ENCODE results near the gene CSRP1. TPM values are rescaled to one million over a fixed set of nuclear protein-coding genes. Genes with fewer than 3 reads are reported as not detected.
"Not testable (repeated sequence)": the region's sequence is repeated elsewhere in the genome, so short reads cannot be mapped to it uniquely, and the experiment has no call there.

The CSRP1 gene
- 71.6 and 114 TPM in 2 replicates for total RNA-seq

DNA sequence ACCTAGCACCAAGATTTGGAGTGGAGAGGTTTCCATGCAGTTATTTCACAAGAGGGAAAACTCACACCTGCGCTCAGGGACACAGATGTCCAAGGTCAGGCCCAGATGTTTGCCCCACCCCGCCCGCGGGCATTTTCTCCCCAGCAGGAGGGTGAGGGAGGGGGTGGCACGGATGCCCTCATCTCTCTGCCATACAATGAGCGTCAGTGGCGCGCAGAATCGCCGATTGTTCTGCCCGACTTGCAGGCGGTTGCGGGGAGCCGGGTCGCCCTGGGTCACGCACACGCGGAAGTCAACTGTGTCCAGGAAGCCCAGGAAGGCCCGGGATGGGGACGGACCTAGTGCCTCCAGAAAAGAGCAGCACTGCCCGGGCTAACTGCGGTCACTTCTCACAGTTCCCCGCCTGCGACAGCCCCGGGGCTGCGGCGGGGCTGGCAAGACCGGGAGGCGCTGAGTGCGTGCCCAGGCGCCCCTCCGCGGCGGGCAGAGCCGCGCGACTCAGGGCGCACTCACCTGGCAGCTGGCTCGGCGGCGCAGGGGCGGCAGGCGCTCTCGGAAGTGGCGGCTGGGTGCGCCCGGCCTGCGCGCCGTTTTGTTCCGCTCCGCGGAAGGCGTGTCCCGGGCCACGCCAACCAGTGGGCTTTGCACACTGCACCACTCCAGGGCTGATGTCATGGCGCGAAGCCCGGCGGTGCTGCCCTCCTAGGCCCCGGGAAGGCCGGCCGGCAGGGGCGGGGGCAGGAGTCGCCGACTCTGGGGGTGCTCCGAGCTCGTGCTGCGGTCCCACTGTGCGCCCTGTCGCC, at the start of gene CSRP1:
TSS of gene CSRP1 (minus strand) at position 567 of the 803 bp plus-strand sequence. CDS start 10,820 bp downstream, outside the sequence.
- peak; percentile 85 for DNase-seq (ENCODE audit: low read depth in 2 of 2)

DNA sequence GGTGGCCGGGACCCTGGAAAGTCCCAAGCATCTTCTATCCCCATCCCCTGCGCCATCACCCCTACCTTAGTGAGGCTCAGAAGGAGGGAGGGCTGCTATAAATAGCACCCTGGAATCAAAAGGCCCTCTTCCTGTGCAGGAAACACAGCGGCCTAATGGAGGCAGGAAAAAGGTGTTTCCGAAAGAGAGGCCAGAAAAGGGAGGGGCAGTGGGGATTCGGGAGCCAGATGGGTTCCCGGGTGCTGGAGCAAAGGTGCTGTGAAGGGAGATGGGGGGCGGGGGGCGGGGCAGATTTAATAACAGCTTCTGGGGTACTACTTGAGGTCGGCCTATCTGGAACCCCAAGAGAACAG, 48.6 kb upstream of the CSRP1 start:
- peak; percentile 78 to 80 for DNase-seq (ENCODE audit: low read depth in 2 of 2)

- DNase-seq (ENCODE audit: low read depth in 2 of 2), result no peak
These were observed 48.1 kb upstream of the CSRP1 start for GRCh38 chr1:201554789-201555592.

DNA sequence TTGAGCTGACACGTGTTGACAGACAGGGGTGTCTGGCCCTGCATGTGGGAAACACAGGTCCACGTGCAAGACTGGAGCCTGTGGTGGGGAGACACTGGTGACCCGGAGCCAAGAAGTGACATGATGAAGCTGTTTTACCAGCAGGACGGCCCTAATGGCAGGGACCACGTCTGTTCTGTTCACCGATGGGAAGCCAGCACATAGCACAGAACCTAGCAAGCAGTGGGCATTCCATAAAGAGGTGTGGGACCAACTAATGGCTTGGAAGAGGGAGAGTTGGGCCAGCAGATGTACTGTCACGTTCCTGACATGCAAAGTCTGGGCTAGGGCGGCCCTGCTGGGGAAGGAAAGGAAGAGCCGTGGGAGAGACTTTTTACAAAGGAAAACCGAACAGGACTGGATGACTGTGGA, 47.3 kb upstream of the CSRP1 start:
- DNase-seq (ENCODE audit: low read depth in 2 of 2), result peak in 1 of 2 donors; percentile 39

GRCh38 chr1:201553496-201554189, 46.7 kb upstream of the CSRP1 start:
- DNase-seq (ENCODE audit: low read depth in 2 of 2), result peak in 1 of 2 donors; percentile 73

DNA sequence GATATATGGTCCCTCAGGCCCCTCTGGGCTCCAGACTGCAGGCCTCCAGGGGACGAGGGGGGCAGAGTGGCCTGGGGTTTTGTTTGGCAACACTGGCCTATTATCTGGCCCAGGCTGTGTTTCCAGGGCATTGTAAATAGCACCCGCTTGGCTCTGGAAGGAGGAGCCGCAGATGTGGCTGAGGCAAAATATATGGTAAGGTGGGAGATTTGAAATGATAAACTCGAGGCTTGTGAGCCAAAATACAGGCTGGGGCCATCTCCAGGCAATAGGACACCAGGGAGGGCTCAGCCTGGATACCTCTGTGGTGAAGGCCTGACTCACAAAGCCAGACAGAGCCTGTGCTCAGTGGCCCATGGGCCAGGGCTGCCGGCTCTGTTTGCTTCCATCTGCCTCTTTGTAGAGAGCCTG, 46.0 kb upstream of the CSRP1 start:
- DNase-seq (ENCODE audit: low read depth in 2 of 2), result peak in 1 of 2 donors; percentile 56

DNA sequence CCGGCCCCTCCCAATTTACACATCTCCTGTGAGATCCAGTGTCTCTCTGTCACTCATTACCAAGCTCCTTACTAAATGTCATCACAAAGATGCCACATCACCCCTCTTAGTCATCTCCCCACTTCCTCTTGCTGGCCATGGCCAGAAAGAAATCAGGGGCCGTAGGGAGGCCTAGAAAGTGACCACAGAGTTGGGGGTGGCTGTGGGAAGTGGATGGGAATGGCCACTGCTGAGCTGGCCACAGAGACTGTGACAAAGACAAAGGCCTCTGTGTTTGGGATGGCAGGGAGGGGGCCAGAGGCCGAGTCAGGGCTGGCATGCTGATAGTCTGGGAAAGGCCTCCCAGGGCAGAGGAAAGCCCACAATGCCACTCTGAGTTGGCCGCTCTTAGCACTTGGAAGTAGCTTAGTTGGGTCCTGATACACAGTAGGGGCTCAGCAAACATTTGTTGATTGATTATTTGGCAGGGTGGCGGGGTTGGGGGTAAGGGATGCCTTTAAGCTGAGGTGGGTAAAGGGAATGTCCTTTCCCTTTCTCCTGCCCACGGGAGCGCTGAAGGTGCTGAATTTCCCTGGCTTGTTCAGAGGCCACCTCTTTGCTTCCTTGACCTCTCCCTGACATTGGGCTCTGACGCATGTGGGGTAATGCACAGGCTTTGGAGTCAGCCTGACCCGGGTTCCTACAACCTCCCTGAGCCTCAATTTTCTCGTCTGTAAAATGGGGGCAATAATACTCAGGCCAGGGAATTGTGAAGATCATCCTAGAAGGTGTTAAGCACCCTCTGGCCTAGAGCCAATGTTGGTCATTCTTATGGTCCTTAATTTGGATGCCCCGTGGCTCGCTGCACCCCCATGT, 45.2 kb upstream of the CSRP1 start:
- DNase-seq (ENCODE audit: low read depth in 2 of 2), result peak in 1 of 2 donors; percentile 80

DNA sequence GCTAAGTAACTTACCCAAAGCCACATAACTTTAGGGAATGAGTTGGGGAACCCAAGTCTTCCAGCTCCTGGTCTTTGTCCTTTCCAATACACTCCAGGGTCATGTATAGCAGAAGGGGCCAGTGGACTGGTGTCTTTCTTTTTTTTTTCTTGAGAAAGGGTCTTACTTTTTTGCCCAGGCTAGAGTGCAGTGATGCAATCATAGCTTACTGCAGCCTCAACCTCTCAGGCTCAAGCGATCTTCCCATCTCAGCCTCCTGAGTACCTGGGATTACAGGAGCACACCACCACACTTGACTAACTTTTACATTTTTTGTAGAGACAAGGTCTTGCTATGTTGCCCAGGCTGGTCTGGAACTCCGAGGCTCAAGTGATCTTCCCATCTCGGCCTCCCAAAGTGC, 44.2 kb upstream of the CSRP1 start:
- no peak for DNase-seq (ENCODE audit: low read depth in 2 of 2)

- not testable (repeated sequence) for DNase-seq (ENCODE audit: low read depth in 2 of 2)
These were observed 42.6 kb upstream of the CSRP1 start for GRCh38 chr1:201549522-201549921.

GRCh38 chr1:201545851-201546492, 39.0 kb upstream of the CSRP1 start:
- peak in 1 of 2 donors; percentile 48 for DNase-seq (ENCODE audit: low read depth in 2 of 2)

GRCh38 chr1:201544710-201545109, 37.8 kb upstream of the CSRP1 start:
- DNase-seq (ENCODE audit: low read depth in 2 of 2), result no peak

GRCh38 chr1:201543871-201544642, 37.1 kb upstream of the CSRP1 start:
- DNase-seq (ENCODE audit: low read depth in 2 of 2), result no peak

DNA sequence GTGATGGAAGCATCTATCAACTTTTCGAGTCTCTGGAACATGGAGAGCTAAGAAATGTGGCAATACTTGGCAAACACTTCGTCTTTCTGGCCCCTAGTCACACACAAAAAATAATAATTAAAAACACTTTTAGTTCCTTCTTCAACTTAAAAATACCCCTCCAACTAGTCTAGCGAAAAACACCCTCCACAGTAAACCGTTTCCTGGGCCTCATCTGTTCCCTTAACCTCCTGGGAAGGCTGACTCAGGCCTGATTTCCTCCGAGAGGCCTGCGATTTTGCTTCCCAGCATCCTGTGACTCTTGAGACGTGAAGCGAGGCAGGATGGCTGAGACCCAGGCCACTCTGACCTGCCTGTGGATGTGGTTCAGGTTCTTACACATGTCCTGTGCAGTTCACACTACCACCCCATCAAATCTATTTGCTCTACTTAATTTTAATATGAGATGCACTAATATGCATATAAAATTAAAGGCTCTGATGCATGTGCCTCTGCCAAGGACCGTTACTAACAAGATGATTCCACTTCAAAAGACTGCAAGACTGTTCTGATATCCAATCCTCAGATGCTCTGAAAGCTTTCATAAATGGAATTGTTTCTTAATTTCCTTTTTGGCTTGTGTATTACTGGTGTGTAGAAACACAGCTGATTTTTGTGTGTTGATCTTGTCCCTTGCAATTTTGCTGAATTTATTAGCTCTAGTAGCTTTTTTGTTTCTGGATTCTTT, 35.5 kb upstream of the CSRP1 start:
- DNase-seq (ENCODE audit: low read depth in 2 of 2), result peak in 1 of 2 donors; percentile 89

- no peak for DNase-seq (ENCODE audit: low read depth in 2 of 2)
These were observed 34.2 kb upstream of the CSRP1 start for GRCh38 chr1:201540846-201541735.

DNA sequence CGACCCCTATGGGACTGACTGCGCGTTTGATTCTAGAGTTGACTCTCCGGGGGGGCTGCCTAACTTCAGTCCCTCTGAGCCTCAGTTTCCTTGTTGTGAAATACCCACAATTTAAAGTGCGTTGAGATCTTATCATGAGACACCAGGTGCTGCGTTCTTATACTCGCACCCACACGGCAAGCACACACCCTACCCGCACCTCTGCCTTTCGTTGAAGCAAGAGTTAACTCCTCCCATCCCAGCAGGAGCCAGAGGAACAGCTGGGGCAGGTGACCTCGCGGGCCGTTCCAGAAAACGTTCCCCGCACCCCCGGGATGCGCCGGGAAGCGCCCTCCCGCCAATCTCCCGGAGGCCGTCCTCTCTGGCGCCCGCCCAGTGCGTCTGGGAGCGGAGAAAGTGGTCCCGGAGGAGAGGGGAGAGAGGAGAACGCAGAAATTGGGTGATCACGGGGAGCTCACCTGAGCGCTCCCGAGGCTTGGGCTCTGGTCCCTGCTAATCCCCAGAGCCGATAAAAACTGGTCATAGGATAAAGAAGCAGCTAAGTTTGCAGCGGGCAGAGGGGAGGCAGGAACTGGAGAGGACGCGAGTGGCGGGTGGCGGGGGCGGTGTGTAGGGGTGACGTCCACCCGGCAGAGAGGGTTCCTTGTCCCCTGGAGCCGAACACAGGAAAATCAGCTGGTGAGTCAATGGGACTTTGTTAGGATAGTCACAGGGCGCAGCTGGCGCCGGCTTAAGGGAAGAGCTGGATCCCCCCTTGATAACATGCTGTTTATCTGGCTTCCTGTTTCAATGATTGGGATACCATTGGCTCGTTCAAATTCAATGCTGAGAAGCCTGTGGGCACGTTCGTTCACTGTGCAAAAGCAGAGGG, 32.9 kb upstream of the CSRP1 start:
- peak; percentile 84 to 86 for DNase-seq (ENCODE audit: low read depth in 2 of 2)

DNA sequence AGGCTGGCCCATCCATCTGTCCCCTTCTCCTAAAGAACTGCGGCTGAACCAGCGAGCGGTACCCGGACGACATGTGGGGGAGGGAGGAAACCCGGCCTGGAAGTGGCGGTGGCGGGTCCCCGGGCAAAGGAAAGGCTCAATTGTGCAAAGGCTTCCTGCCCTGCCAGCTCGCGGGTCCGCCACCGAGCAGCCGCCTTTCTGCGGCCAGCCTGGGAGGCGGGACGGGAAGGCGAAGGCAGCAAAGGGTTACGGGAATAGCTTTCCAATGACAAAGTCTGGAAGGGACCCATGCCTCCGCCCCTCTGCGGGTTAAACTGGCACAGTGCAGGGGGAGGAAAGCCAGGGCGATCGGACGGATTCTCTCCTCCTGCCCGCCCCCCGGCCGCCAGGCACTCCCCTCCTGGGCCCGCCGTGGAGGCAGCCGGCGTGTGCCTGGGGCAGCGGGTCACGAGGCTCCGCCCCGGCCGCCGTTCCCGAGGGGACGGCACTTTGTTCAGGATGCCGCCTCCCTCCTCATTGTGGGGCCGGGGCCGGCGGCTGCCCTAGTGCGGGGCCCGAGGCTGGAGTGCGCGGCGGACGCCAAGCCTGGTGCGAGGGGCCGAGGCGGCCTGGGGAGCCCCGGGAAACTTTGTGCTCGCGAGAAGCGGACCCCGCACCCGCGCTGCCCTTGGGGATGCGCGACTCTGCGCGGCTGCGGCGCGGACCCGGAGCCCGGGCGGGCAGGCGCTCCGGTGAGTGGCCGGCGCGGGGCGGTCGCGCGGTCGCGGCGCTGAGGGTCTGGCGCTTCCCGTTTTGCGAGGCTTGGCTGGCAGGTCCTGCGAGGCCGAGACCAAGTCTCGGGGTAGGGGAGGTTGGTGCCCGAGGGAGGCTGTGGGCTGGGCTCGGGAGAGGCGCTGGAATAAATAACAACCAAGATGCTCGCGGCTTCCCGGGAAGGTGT, 32.0 kb upstream of the CSRP1 start, which contains the start of gene NAV1:
TSS of gene NAV1 (plus strand) at position 516 of the 940 bp plus-strand sequence. CDS start 83,758 bp downstream, outside the sequence.
- peak; percentile 62 to 78 for DNase-seq (ENCODE audit: low read depth in 2 of 2)

All from lung microvascular endothelial cell (primary cell).